ENCODE data around the gene ESPN.

DNA sequence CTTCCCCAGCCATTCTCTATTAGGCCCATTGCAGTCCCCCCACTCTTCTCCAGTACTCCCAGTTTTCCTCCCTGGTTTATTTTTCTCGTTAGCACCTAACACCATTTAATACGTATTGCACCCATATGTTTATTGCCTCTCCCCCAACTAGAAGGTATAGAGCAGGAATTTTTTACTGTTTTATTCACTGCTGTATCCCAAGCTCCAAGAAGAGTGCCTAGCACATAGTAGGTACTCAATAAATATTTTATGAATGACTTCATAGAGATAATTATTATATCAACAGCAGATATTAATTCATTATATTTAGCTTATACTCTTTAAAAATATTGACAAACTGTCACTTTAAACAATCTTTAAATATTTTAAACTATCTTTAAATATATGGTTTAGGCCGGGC lies 25.3 kb upstream of the ESPN start:
- TF ChIP-seq, protein P1, sequence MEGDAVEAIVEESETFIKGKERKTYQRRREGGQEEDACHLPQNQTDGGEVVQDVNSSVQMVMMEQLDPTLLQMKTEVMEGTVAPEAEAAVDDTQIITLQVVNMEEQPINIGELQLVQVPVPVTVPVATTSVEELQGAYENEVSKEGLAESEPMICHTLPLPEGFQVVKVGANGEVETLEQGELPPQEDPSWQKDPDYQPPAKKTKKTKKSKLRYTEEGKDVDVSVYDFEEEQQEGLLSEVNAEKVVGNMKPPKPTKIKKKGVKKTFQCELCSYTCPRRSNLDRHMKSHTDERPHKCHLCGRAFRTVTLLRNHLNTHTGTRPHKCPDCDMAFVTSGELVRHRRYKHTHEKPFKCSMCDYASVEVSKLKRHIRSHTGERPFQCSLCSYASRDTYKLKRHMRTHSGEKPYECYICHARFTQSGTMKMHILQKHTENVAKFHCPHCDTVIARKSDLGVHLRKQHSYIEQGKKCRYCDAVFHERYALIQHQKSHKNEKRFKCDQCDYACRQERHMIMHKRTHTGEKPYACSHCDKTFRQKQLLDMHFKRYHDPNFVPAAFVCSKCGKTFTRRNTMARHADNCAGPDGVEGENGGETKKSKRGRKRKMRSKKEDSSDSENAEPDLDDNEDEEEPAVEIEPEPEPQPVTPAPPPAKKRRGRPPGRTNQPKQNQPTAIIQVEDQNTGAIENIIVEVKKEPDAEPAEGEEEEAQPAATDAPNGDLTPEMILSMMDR (conservative IDR thresholded peaks at IDR 0.05; ENCODE audit: low read depth, low read length): no peak
- TF ChIP-seq POLR2A (IDR thresholded peaks at IDR 0.05; ENCODE audit: low read depth, low read length): no peak
- no peak for TF ChIP-seq MXI1 (IDR thresholded peaks at IDR 0.05; ENCODE audit: borderline replicate concordance, low read depth, low read length)
- no peak for TF ChIP-seq RCOR1 (IDR thresholded peaks at IDR 0.05; ENCODE audit: insufficient replicate concordance, low read length)
- no peak for TF ChIP-seq CEBPB (IDR thresholded peaks at IDR 0.05; ENCODE audit: low read depth, low read length)
- TF ChIP-seq MAZ (IDR thresholded peaks at IDR 0.05; ENCODE audit: borderline replicate concordance, low read depth, low read length): no peak
- TF ChIP-seq, protein P2, sequence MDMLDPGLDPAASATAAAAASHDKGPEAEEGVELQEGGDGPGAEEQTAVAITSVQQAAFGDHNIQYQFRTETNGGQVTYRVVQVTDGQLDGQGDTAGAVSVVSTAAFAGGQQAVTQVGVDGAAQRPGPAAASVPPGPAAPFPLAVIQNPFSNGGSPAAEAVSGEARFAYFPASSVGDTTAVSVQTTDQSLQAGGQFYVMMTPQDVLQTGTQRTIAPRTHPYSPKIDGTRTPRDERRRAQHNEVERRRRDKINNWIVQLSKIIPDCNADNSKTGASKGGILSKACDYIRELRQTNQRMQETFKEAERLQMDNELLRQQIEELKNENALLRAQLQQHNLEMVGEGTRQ (IDR thresholded peaks at IDR 0.05; ENCODE audit: low read depth, low read length): no peak
- TF ChIP-seq RFX5 (IDR thresholded peaks at IDR 0.05; ENCODE audit: low read depth, low read length): no peak
- TF ChIP-seq RAD21 (IDR thresholded peaks at IDR 0.05; ENCODE audit: low read length): no peak
